Stimulated activated CD8-positive, alpha-beta memory T cell treated with anti-CD3 and anti-CD28 coated beads, Interleukin-15, amount 100 ng/mL, for 48 hours (primary cell): ENCODE measurements around the gene TBCCD1.
"Not testable (repeated sequence)": the region's sequence is repeated elsewhere in the genome, so short reads cannot be mapped to it uniquely, and the experiment has no call there.

Experiments used
- DNase-seq, 2 donors: peaks; one replicate each; pipeline ENCODE4 v3.0.0-alpha.2; 2020; ENCODE audit warnings: low read depth in 2 of 2

TBCCD1 gene

DNA sequence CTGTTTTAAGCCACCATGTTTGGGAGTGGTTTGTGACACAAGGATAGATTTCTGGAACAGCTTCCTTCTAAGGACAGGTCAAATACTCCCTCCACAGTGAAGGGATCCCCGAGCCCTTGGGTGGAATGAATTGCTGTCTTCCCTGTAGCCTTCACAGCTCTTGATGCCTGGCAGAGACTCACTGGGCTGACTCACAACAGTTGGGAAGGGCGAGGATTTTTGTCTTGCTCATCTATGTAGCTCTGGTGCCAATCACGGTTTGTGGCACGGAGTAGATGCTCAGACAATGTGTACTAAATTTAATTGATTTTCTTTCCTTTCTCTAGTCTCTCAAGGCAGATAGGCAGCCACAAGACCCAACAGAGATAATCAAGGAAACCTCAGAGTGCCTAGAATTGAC is 49.9 kb downstream of the TBCCD1 start:
- DNase-seq, result no peak

GRCh38 chr3:186516646-186517045 is 50.5 kb downstream of the TBCCD1 start:
- DNase-seq, result no peak

- no peak for DNase-seq
These were observed 52.0 kb downstream of the TBCCD1 start for GRCh38 chr3:186515125-186515524.

DNA sequence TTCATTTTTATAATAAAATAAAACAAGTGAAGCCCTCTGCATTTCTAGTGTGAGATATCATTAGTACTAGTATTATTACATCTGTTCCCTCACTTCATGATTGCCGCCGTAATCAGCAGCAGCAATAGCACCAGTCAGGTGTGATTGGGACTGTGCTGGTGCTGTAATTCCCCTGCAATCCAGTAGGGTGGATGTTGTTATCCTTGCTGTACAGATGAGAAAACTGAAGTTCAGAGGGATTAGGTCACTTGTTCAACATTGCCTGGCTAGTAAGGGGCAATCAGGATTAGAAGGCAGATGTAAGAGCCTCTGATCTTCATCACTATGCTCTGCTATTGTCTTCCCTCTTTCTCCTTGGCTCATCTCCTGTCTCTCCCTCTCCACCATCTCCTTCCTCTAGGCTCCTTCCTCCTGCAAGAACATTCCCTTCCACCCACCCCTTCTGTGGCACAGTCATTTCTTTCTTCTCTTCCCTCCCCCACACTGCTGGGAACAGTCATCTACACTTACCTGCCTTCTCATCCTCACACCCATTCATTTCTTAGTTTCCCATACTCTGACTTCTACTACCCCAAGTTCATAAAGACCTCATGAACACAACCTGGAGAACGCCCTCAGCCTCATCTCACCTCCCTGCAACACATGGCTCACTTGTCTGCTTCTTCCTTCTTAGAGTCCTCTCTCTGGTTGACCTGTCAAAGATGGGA is 52.7 kb downstream of the TBCCD1 start:
- DNase-seq, result no peak

GRCh38 chr3:186513386-186513785 is 53.8 kb downstream of the TBCCD1 start:
- no peak for DNase-seq

DNA sequence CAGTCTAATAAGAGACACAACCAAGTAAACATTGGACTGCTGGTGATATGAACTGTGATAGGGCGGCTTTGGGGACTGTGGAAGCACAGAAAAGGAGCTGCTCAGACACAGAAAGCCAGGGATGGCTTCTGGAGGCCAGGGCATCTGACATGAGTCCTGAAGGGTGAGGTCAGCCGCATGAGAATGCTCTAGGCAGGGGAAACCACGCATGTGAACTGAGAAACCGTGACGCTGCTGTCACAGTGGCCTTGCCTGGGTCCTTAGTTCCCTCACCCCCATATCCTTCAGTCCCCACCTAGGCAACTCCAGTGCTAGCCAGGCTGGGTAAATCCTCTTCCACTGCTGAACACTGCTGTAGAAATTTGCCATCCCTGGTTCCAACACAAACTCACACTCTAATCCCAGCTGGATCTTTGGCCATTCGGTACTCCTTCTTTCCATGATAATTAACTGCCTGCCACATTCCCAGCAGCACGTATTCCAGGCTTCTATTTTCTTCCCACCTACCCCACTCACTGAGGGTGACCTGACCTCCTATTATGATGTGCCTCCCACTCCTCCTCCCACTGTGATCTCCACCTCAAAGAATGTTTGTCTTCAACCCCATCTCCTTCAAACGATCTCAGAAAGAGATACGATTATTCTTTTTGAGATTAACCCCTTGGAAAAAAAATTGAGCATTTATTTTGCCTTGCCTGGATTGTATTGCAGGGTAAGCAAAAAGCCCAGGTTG is 54.4 kb downstream of the TBCCD1 start:
- DNase-seq, result no peak

DNA sequence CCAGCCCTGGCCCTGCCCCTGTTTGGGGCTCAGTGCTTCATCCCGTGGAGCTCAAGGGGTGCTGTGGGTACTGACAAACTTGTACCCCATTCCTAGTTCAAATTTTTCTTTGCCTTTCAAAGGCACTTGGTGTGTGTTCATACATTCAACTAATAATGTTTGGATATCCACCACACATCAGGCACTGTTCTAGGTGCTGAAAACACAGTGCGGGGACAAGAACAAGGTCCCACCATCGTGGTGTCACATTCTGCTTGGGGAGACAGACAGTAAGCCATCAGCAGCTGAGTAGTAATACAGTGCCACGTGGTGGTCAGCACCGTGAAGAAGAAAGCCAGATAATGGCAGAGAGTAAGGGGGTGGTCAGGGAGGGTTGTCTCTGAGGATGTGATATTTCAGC is 55.4 kb downstream of the TBCCD1 start:
- DNase-seq, result no peak

DNA sequence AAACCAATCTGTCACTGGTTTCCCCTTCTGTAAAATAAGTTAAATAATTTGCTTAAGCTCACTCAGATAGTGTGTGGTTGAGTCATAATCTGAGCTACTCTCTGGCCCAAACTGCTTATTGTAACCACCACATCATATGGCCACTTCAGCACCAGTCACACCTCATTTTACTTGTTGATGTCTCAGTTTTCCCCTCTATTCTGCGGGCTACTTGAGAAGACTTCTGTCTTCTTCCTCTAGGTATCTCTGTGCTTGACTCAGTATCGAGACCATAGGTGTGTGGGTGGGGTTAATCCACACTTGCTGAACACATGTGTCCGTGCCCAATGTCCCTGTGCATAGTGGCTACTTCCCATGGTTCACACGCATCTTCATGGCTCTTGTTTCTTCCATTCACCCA is 55.9 kb downstream of the TBCCD1 start:
- no peak for DNase-seq

- no peak for DNase-seq
These were observed 56.6 kb downstream of the TBCCD1 start for GRCh38 chr3:186510374-186511079.

GRCh38 chr3:186509423-186509822 is 57.7 kb downstream of the TBCCD1 start:
- DNase-seq, result no peak

GRCh38 chr3:186506857-186507256 is 60.3 kb downstream of the TBCCD1 start:
- DNase-seq, result no peak

- no peak for DNase-seq
These were observed 60.9 kb downstream of the TBCCD1 start for GRCh38 chr3:186506191-186506739.

DNA sequence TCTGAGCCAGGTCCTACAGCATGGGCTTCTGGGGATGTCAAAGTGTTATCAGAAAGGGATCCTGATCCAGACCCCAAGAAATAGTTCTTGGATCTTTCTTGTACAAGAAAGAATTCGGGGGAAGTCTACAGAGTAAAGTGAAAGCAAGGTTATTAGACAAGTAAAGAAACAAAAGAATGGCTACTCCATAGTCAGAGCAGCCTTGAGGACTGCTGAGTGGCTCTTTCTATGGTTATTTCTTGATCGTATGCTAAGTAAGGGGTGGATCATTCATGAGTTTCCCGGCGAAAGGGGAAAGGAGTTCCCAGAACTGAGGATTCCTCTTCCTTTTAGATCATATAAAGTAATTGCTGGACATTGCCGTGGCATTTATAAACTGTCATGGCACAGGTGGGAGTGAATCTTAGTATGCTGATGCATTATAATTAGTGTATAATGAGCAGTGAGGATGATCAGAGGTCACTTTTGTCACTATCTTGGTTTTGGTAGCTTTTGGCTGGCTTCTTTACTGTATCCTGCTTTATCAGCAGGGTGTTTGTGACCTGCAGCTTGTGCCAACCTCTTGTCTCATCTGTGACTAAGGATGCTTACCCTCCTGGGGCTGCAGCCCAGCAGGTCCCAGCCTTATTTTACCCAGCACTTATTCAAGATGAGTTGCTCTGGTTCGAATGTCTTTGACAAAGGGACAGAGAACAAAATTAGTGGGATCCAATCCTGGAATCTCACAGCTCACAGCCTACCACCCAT is 64.0 kb downstream of the TBCCD1 start:
- no peak for DNase-seq

GRCh38 chr3:186502138-186502948 is 64.8 kb downstream of the TBCCD1 start:
- no peak for DNase-seq

DNA sequence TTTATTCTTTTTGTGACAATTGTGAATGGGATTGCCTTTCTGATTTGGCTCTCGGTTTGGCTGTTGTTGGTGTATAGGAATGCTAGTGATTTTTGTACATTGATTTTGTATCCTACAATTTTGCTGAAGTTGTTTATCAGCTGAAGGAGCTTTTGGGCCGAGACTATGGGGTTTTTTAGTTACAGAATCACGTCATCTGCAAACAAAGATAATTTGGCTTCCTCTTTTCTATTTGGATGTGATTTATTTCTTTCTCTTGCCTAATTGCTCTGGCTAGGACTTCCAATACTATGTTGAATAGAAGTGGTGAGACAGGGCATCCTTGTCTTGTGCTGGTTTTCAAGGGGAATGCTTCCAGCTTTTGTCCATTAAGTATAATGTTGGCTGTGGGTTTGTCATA is 67.2 kb downstream of the TBCCD1 start:
- DNase-seq, result not testable (repeated sequence)

GRCh38 chr3:186498022-186498421 is 69.1 kb downstream of the TBCCD1 start:
- not testable (repeated sequence) for DNase-seq

DNA sequence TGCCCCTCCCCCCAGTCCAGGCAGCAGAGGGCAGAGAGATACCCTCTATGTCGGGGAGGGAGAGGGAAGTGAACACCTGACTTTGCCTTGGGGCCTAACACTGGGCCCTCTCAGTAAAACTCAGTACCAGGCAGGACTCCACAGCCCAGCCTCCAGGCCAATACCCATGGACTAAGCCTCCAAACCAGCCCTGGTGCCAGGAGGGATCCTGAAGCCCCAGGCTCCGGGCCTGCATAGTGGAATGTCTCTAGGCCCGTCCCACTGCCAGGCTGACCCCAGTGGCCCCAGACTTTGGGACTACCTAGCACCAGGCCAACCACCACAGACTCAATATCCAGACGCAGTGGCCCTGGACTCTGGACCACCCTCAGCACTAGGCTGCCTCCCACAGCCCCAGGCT is 69.5 kb downstream of the TBCCD1 start:
- DNase-seq, result no peak

DNA sequence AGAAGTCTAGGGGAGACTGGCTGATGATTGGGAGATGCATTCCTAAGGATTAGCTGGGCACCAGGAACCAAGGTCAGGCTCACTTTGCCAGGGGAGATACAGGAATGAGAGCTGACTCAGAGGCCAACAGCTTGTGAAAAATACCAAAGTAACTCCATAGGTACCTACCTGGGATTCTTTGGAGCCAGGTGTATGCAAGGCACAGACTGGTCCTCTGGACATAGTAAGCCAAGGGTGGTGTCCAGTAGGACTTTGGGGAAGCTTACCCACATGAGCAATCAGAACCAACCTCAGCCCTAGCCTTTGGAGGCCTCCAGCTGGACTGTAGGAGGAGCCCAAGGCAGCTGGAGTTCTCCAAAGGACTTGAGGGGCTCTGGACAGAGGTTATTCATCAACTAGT is 70.5 kb downstream of the TBCCD1 start:
- no peak for DNase-seq
